GM11168 (cell line): ENCODE measurements around the gene BAIAP2L1.
"Not testable (repeated sequence)": the region's sequence is repeated elsewhere in the genome, so short reads cannot be mapped to it uniquely, and the experiment has no call there.

Experiments
- in situ Hi-C: fragments of 300-500 bp; cut with MboI; formaldehyde crosslinking; loops from one replicate; pipeline ENCODE4 v1.12.0; 2022; ENCODE audit warnings: low sequenced_read_pairs; ENCODE audit not compliant: unreplicated experiment

BAIAP2L1 gene

GRCh38 chr7:98399890-98400541, 874 bp downstream of the BAIAP2L1 start:
- in situ Hi-C loops = loop anchor here (10.0 kb wide), 1 partner anchor 95 kb away; no protein-coding TSS in a partner anchor

- in situ Hi-C loops = no loop called here
Measured at GRCh38 chr7:98399462-98399861, 1.4 kb downstream of the BAIAP2L1 start.

- in situ Hi-C loops = no loop called here
Measured at GRCh38 chr7:98398567-98399372, 2.1 kb downstream of the BAIAP2L1 start.

- in situ Hi-C loops = no loop called here
Measured at GRCh38 chr7:98396768-98397167, 4.1 kb downstream of the BAIAP2L1 start.

GRCh38 chr7:98395951-98396350, 4.9 kb downstream of the BAIAP2L1 start:
- in situ Hi-C loops = no loop called here

GRCh38 chr7:98395481-98395880, 5.4 kb downstream of the BAIAP2L1 start:
- in situ Hi-C loops = no loop called here

- in situ Hi-C loops = no loop called here
Measured at GRCh38 chr7:98394377-98394836, 6.5 kb downstream of the BAIAP2L1 start.

- in situ Hi-C loops = no loop called here
Measured at GRCh38 chr7:98387544-98388226, 13.2 kb downstream of the BAIAP2L1 start.

- in situ Hi-C loops = no loop called here
Measured at GRCh38 chr7:98387131-98387530, 13.8 kb downstream of the BAIAP2L1 start.

- in situ Hi-C loops = not testable (repeated sequence)
Measured at GRCh38 chr7:98385532-98385931, 15.4 kb downstream of the BAIAP2L1 start.

GRCh38 chr7:98378210-98378819, 22.6 kb downstream of the BAIAP2L1 start:
- in situ Hi-C loops = no loop called here

- in situ Hi-C loops = no loop called here
Measured at GRCh38 chr7:98376711-98377110, 24.2 kb downstream of the BAIAP2L1 start.

- in situ Hi-C loops = no loop called here
Measured at GRCh38 chr7:98375664-98376063, 25.2 kb downstream of the BAIAP2L1 start.

GRCh38 chr7:98374285-98374680, 26.6 kb downstream of the BAIAP2L1 start:
- in situ Hi-C loops = no loop called here

- in situ Hi-C loops = no loop called here
Measured at GRCh38 chr7:98372993-98373392, 27.9 kb downstream of the BAIAP2L1 start.

GRCh38 chr7:98369726-98370125, 31.2 kb downstream of the BAIAP2L1 start:
- in situ Hi-C loops = no loop called here

- in situ Hi-C loops = no loop called here
Measured at GRCh38 chr7:98368716-98369115, 32.2 kb downstream of the BAIAP2L1 start.

GRCh38 chr7:98366562-98366938, 34.3 kb downstream of the BAIAP2L1 start:
- in situ Hi-C loops = no loop called here

GRCh38 chr7:98365863-98366561, 34.9 kb downstream of the BAIAP2L1 start:
- in situ Hi-C loops = no loop called here

- in situ Hi-C loops = no loop called here
Measured at GRCh38 chr7:98364220-98364619, 36.7 kb downstream of the BAIAP2L1 start.
